HEK293T (cell line): ENCODE measurements around the gene TPO.

ENCODE experiments used
- FOXA1 ChIP-seq: fragments of 450-650 bp; IDR thresholded peaks from 2 replicates; pipeline ENCODE4 v1.6.1; 2016; ENCODE audit warnings: mild to moderate bottlenecking
- PKNOX1 ChIP-seq: fragments of 450-650 bp; IDR thresholded peaks from 2 replicates; pipeline ENCODE4 v1.6.1; 2016
- SUZ12 ChIP-seq: fragments of 450-650 bp; IDR thresholded peaks from 2 replicates; pipeline ENCODE4 v1.6.1; 2016; ENCODE audit warnings: mild to moderate bottlenecking

GRCh38 chr2:1541040-1541439 is 127.8 kb downstream of the TPO start:
- no peak for TF ChIP-seq SUZ12
- no peak for TF ChIP-seq PKNOX1
- TF ChIP-seq FOXA1, result no peak
